ENCODE data around the gene PRLHR. TPM values are rescaled to one million over a fixed set of nuclear protein-coding genes. Genes with fewer than 3 reads are reported as not detected.

The PRLHR gene
- polyA plus RNA-seq, 1 of the 3 experiments (the other 2 are of a cell fraction) = not detected

DNA sequence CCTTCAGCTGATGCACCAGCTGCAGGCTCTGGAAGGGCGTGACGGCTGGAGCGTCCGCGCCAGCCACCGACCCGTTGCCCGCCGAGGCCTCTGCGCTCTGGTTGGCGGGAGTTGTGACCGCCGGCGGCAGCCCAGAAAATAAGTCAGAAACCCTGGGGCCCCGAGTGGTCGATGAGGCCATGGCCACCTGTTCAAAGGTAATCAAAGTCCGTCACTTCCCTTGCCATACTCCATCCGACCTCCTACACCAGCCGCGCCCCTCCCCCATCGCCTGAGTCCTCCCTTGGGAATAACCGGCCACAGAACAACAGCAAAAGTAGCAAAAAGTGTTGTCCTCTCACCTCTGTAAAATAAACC lies 406 bp downstream of the PRLHR start (continued):
- TF ChIP-seq GABPA (IDR thresholded peaks at IDR 0.05; ENCODE audit: low read depth) = no peak
- TF ChIP-seq, protein P1, sequence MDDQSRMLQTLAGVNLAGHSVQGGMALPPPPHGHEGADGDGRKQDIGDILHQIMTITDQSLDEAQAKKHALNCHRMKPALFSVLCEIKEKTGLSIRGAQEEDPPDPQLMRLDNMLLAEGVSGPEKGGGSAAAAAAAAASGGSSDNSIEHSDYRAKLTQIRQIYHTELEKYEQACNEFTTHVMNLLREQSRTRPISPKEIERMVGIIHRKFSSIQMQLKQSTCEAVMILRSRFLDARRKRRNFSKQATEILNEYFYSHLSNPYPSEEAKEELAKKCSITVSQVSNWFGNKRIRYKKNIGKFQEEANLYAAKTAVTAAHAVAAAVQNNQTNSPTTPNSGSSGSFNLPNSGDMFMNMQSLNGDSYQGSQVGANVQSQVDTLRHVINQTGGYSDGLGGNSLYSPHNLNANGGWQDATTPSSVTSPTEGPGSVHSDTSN (IDR thresholded peaks at IDR 0.05) = no peak
- no peak for TF ChIP-seq EP300 (IDR thresholded peaks at IDR 0.05; ENCODE audit: borderline replicate concordance in 1 of 2, low read depth in 1 of 2, low read length in 1 of 2)
- no peak for TF ChIP-seq FOXJ3 (CRISPR knock-in tag; IDR thresholded peaks at IDR 0.05)
- TF ChIP-seq IRF3 (IDR thresholded peaks at IDR 0.05; ENCODE audit: low read depth, low read length) = no peak
- no peak for TF ChIP-seq SIN3A (IDR thresholded peaks at IDR 0.05; ENCODE audit: borderline replicate concordance, low read depth, low read length)

GRCh38 chr10:118594392-118595063 lies 920 bp downstream of the PRLHR start:
- Histone ChIP-seq H3K9me3 (no peaks in the 10 kb centered on the region), H3F3A (replicated peaks; ENCODE audit: insufficient read depth) (no peaks in the 10 kb centered on the region), H3K4me1 (ENCODE audit: control insufficient read depth in 1 of 2, insufficient read depth in 2 of 2, low read depth in 1 of 2, low read length in 1 of 2) (peaks cover 0 to 19% of the 10 kb centered on the region in 2 experiments; a peak in 2 of 4 replicates), H3K36me3 (replicated peaks in 1 of 2; ENCODE audit: control insufficient read depth in 1 of 2, insufficient read depth in 2 of 2, low read length in 1 of 2) (no peaks in the 10 kb centered on the region), H3K27ac (ENCODE audit: low read depth in 2 of 2, low read length in 1 of 2) (no peak overlapping the region), H3K27me3 (ENCODE audit: insufficient read depth) (peaks cover 10% of the 10 kb centered on the region; the same call in 1 of the 2 replicates), H3K79me2 (ENCODE audit: insufficient read depth) (no peaks in the 10 kb centered on the region), H3K9me2 (no peaks in the 10 kb centered on the region), H3K4me3 (ENCODE audit: low read depth in 2 of 2, low read length in 1 of 2) (no peak overlapping the region; a peak in 1 of 4 replicates), H3K4me2 (no peak overlapping the region), H4K20me1 (ENCODE audit: insufficient read depth) (no peaks in the 10 kb centered on the region), H3K9ac (no peak overlapping the region), H2AFZ (ENCODE audit: low read depth) (no peak overlapping the region)
- 90% methylated on average over 48 of the region's 70 CpGs for WGBS (ENCODE audit: low lambda C conversion rate)
- peak; percentile 75 for DNase-seq
- CTCF ChIA-PET = interaction anchor here (0.6 to 5.5 kb wide), 21 partner anchors 9 to 175 kb away, joined by 3 to 51 read pairs (median 4); no protein-coding TSS in a partner anchor
- POLR2A ChIA-PET = interaction anchor here (0.6 kb wide), 1 partner anchor 43 kb away, joined by 3 read pairs; no protein-coding TSS in a partner anchor
- no peak for TF ChIP-seq FOSL2 (IDR thresholded peaks at IDR 0.05; ENCODE audit: borderline replicate concordance, low read depth)
- peak; percentile 13; the same call in 1 of the 2 replicates for TF ChIP-seq SMC3 (IDR thresholded peaks at IDR 0.05; ENCODE audit: low read depth, low read length)
- peak; percentile 88 for TF ChIP-seq REST (IDR thresholded peaks at IDR 0.05; ENCODE audit: low read depth, low read length)
- TF ChIP-seq, protein P2, sequence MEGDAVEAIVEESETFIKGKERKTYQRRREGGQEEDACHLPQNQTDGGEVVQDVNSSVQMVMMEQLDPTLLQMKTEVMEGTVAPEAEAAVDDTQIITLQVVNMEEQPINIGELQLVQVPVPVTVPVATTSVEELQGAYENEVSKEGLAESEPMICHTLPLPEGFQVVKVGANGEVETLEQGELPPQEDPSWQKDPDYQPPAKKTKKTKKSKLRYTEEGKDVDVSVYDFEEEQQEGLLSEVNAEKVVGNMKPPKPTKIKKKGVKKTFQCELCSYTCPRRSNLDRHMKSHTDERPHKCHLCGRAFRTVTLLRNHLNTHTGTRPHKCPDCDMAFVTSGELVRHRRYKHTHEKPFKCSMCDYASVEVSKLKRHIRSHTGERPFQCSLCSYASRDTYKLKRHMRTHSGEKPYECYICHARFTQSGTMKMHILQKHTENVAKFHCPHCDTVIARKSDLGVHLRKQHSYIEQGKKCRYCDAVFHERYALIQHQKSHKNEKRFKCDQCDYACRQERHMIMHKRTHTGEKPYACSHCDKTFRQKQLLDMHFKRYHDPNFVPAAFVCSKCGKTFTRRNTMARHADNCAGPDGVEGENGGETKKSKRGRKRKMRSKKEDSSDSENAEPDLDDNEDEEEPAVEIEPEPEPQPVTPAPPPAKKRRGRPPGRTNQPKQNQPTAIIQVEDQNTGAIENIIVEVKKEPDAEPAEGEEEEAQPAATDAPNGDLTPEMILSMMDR (IDR thresholded peaks at IDR 0.05) = peak; percentile 23; the same call in 1 of the 2 replicates
